ENCODE data around the gene DAPK1. TPM values are rescaled to one million over a fixed set of nuclear protein-coding genes. Genes with fewer than 3 reads are reported as not detected.

The DAPK1 gene
- total and polyA plus RNA-seq, 2 donors (not counting 3 experiments of a cell fraction or from before 2014, with no cell fraction given), result 58.9 to 119 TPM

DNA sequence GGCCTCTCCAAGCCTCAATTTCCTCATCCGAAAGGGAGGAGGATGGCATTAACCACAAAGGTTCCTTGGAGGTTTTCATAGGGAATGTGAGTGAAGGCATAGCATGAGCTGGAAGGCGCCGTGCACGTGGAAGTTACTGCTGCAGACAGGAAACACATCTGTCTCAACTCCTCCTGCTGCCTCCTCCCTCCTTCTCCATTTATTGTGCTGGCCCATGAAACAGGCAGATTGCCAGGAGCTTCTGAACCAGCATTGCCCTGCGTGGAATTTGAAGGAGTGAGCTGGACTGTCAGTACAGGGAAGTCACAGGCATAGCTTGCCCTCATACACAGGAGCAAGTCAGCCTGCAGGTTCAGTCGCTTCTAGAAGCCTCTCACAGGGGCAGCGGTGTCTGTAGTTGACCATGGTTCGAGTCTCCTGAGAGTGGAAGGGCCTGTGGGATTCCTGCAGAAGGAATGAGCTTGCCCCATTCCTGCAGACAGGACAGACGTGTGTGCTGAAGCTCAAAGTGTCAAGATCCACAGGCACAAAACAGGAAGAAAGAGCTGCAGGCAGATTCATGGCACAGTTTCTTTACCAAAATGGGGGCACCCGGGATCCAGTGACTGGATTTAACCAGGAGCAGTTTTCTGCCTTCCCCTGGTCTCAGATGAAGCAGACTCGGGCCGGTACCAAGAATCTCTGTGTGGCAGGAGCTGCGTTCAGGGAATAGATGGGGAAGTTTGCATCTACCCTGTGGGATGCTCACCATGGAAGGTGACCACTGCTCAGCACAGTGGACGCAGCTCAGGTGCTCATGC is 179.5 kb downstream of the DAPK1 start:
- no peak for TF ChIP-seq FOS (IDR thresholded peaks at IDR 0.05; ENCODE audit: borderline replicate concordance, insufficient read depth, low read length)
- TF ChIP-seq, protein P1, sequence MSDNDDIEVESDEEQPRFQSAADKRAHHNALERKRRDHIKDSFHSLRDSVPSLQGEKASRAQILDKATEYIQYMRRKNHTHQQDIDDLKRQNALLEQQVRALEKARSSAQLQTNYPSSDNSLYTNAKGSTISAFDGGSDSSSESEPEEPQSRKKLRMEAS (IDR thresholded peaks at IDR 0.05; ENCODE audit: insufficient read depth, insufficient read length), result peak; percentile 51
- no TSS peak for BruUV-seq (replicated peaks)
- no peaks in the 10 kb centered on the region for H3K79me2 ChIP-seq (ENCODE audit: control insufficient read depth, insufficient read depth, low read length)
- POLR2A ChIA-PET, result no interaction called here
- H4K20me1 ChIP-seq (replicated peaks; ENCODE audit: control insufficient read depth, extremely low read depth, insufficient read depth, low read length), result no peaks in the 10 kb centered on the region
- H3K9ac ChIP-seq (replicated peaks; ENCODE audit: extremely low read depth, insufficient read depth, low read length), result no peak overlapping the region
- H3K9me1 ChIP-seq (replicated peaks; ENCODE audit: control insufficient read depth, extremely low read depth, insufficient read depth, low read length), result no peaks in the 10 kb centered on the region
- CTCF ChIA-PET, result interaction anchor here (0.8 to 2.7 kb wide), 13 partner anchors 8 to 1189 kb away, joined by 3 to 35 read pairs (median 4); partner anchors contain the start of gene DAPK1
- intact Hi-C loops (cut with micrococcal nuclease), result no loop called here
- peak; percentile 50 for DNase-seq (ENCODE audit: low read depth, low spot score)
- no peak overlapping the region for H3K27ac ChIP-seq (ENCODE audit: insufficient read depth, low read depth, low read length)
- no peaks in the 10 kb centered on the region for H3K9me3 ChIP-seq (replicated peaks; ENCODE audit: control insufficient read depth, insufficient read depth, low read length)
- peaks cover 0 to 29% of the 10 kb centered on the region in 2 experiments for H3K36me3 ChIP-seq (ENCODE audit: control insufficient read depth in 2 of 2, extremely low read depth in 1 of 2, insufficient read depth in 2 of 2, low read length in 2 of 2)
- no peak overlapping the region for H3K4me2 ChIP-seq (ENCODE audit: insufficient read depth, low read length)
- no peak overlapping the region for H3K4me3 ChIP-seq (replicated peaks in 1 of 3; ENCODE audit: insufficient read depth in 1 of 3, low read depth in 1 of 3, low read length in 3 of 3)
- no peak overlapping the region for H2AFZ ChIP-seq (ENCODE audit: low read depth, low read length)
- H3K4me1 ChIP-seq (ENCODE audit: control insufficient read depth, extremely low read depth, insufficient read depth, low read length), result no peaks in the 10 kb centered on the region
- FAIRE-seq, result peak; percentile 50
- H3K27me3 ChIP-seq (ENCODE audit: control insufficient read depth in 2 of 2, insufficient read depth in 2 of 2, low read length in 2 of 2), result no peaks in the 10 kb centered on the region
- dilution Hi-C loops (cut with MboI; ENCODE audit: extremely low pct_ligation_motif_present, low sequenced_read_pairs), result no loop called here

DNA sequence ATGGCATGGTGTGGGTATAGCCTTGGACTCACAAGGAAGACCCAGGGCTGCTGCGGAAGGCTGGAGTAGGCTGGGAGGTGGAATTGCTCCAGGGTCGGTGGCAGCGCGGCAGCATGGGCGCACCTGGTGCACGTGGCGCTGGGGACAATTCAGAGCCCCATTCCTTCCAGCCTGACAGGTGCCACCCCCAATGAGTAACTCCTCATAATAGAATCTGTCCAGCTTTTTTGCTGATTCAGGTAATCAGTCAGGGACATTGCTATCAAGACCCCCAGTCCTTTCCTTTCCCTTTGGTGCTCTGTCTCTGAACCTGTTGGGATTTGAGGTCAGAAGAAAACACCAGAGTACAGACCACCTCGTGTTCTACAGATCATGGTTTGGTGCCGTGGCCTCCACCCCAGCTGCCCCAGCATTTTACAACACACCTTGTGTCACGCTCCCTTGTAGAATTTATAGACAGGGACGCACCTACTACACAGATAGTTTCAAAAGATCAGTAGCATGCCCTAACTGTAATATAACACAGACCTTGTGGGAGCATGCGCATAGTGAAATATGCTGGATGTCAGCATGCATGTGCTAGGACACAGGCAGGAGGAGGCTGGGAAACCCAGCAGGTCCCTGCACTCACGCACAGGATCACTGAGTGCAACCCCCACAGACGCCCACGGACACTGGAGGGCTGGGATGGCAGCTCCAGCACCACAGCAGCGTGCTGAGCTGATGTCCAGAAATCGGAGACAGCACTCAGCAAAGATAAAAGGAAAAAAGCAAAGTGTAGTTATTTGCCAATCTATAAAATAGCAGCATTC is 180.3 kb downstream of the DAPK1 start:
- BruUV-seq (replicated peaks), result no TSS peak

More for the DNA sequence above, 180.3 kb downstream of the DAPK1 start:
- Histone ChIP-seq H3K9me3 (replicated peaks; ENCODE audit: control insufficient read depth, insufficient read depth, low read length) (no peaks in the 10 kb centered on the region), H3K27me3 (ENCODE audit: control insufficient read depth in 2 of 2, insufficient read depth in 2 of 2, low read length in 2 of 2) (no peaks in the 10 kb centered on the region), H2AFZ (ENCODE audit: low read depth, low read length) (no peak overlapping the region), H3K36me3 (ENCODE audit: control insufficient read depth in 2 of 2, extremely low read depth in 1 of 2, insufficient read depth in 2 of 2, low read length in 2 of 2) (peaks cover 0 to 25% of the 10 kb centered on the region in 2 experiments), H3K27ac (ENCODE audit: insufficient read depth, low read depth, low read length) (no peak overlapping the region), H3K9me1 (replicated peaks; ENCODE audit: control insufficient read depth, extremely low read depth, insufficient read depth, low read length) (no peaks in the 10 kb centered on the region), H3K4me1 (ENCODE audit: control insufficient read depth, extremely low read depth, insufficient read depth, low read length) (no peaks in the 10 kb centered on the region), H3K79me2 (ENCODE audit: control insufficient read depth, insufficient read depth, low read length) (no peaks in the 10 kb centered on the region), H4K20me1 (replicated peaks; ENCODE audit: control insufficient read depth, extremely low read depth, insufficient read depth, low read length) (no peaks in the 10 kb centered on the region), H3K9ac (replicated peaks; ENCODE audit: extremely low read depth, insufficient read depth, low read length) (no peak overlapping the region), H3K4me3 (replicated peaks in 1 of 3; ENCODE audit: insufficient read depth in 1 of 3, low read depth in 1 of 3, low read length in 3 of 3) (no peak overlapping the region), H3K4me2 (ENCODE audit: insufficient read depth, low read length) (no peak overlapping the region)
- DNase-seq (ENCODE audit: low read depth, low spot score) (no peak), FAIRE-seq (no peak)
- intact Hi-C loops (cut with micrococcal nuclease) (loop anchor here (1.0 kb wide), 1 partner anchor 135 kb away; no protein-coding TSS in a partner anchor), dilution Hi-C loops (cut with MboI; ENCODE audit: extremely low pct_ligation_motif_present, low sequenced_read_pairs) (no loop called here)
- TF ChIP-seq EZH2 (IDR thresholded peaks at IDR 0.05; ENCODE audit: borderline replicate concordance, low read depth, low read length, severe bottlenecking), result no peak
- TF ChIP-seq MYC (IDR thresholded peaks at IDR 0.05; ENCODE audit: low read depth, low read length), result no peak
- TF ChIP-seq, protein P1 (IDR thresholded peaks at IDR 0.05; ENCODE audit: insufficient read depth, insufficient read length), result no peak
- TF ChIP-seq FOS (IDR thresholded peaks at IDR 0.05; ENCODE audit: borderline replicate concordance, insufficient read depth, low read length), result no peak
- no peak for TF ChIP-seq POLR2A (IDR thresholded peaks at IDR 0.05; ENCODE audit: low read depth, low read length)
- TF ChIP-seq POLR2AphosphoS5 (IDR thresholded peaks at IDR 0.05; ENCODE audit: insufficient read depth, low read depth, low read length), result no peak
- TF ChIP-seq GATA2 (IDR thresholded peaks at IDR 0.05; ENCODE audit: insufficient read depth, insufficient read length, low read depth, low read length), result no peak
- TF ChIP-seq JUN (IDR thresholded peaks at IDR 0.05; ENCODE audit: borderline replicate concordance, insufficient read depth, insufficient read length, low read depth), result no peak
- TF ChIP-seq, protein P2, sequence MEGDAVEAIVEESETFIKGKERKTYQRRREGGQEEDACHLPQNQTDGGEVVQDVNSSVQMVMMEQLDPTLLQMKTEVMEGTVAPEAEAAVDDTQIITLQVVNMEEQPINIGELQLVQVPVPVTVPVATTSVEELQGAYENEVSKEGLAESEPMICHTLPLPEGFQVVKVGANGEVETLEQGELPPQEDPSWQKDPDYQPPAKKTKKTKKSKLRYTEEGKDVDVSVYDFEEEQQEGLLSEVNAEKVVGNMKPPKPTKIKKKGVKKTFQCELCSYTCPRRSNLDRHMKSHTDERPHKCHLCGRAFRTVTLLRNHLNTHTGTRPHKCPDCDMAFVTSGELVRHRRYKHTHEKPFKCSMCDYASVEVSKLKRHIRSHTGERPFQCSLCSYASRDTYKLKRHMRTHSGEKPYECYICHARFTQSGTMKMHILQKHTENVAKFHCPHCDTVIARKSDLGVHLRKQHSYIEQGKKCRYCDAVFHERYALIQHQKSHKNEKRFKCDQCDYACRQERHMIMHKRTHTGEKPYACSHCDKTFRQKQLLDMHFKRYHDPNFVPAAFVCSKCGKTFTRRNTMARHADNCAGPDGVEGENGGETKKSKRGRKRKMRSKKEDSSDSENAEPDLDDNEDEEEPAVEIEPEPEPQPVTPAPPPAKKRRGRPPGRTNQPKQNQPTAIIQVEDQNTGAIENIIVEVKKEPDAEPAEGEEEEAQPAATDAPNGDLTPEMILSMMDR (IDR thresholded peaks at IDR 0.05; ENCODE audit: extremely low read depth in 1 of 2, insufficient read depth in 1 of 2, low read depth in 1 of 2, low read length in 2 of 2), result no peak
- POLR2A ChIA-PET, result no interaction called here
- CTCF ChIA-PET, result interaction anchor here (0.8 to 2.7 kb wide), 10 partner anchors 9 to 1190 kb away, joined by 3 to 35 read pairs (median 4); partner anchors contain the start of gene DAPK1
